A549 (cell line): Measurements from ENCODE around the gene SETD1B.
"Not testable (repeated sequence)": the region's sequence is repeated elsewhere in the genome, so short reads cannot be mapped to it uniquely, and the experiment has no call there.

Experiments
- BHLHE40 ChIP-seq: IDR thresholded peaks from 2 replicates; pipeline ENCODE4 v1.6.1; 2012; ENCODE audit warnings: low read depth, low read length, inconsistent platforms
- TF ChIP-seq, protein P1 (sequence below): fragments of >200 bp; sonication (Bioruptor Twin); formaldehyde crosslinking; IDR thresholded peaks from 3 replicates; pipeline ENCODE4 v1.5.1; 2016

DNA sequence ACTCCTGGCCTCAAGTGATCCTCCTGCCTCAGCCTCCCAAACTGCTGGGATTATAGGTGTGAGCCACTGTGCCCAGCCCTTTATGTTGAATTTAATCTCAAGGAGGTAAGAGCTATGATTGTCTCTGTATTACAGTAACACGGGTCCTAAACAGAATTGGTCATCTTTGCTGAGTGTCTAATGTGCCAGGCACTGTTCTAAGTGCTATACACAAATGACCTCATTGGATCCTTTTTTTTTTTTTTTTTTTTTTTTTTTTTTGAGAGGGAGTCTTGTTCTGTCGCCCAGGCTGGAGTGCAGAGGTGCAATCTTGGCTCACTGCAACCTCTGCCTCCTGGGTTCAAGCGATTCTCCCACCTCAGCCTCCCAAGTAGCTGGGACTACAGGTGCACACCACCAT lies 48.6 kb downstream of the SETD1B start:
- TF ChIP-seq BHLHE40: not testable (repeated sequence)
- TF ChIP-seq, protein P1, sequence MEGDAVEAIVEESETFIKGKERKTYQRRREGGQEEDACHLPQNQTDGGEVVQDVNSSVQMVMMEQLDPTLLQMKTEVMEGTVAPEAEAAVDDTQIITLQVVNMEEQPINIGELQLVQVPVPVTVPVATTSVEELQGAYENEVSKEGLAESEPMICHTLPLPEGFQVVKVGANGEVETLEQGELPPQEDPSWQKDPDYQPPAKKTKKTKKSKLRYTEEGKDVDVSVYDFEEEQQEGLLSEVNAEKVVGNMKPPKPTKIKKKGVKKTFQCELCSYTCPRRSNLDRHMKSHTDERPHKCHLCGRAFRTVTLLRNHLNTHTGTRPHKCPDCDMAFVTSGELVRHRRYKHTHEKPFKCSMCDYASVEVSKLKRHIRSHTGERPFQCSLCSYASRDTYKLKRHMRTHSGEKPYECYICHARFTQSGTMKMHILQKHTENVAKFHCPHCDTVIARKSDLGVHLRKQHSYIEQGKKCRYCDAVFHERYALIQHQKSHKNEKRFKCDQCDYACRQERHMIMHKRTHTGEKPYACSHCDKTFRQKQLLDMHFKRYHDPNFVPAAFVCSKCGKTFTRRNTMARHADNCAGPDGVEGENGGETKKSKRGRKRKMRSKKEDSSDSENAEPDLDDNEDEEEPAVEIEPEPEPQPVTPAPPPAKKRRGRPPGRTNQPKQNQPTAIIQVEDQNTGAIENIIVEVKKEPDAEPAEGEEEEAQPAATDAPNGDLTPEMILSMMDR: not testable (repeated sequence)
